Neural progenitor cell (in vitro differentiated cells): ENCODE data around the gene HMBS. TPM values are rescaled to one million over a fixed set of nuclear protein-coding genes. Genes with fewer than 3 reads are reported as not detected.
"Not testable (repeated sequence)": the region's sequence is repeated elsewhere in the genome, so short reads cannot be mapped to it uniquely, and the experiment has no call there.

Experiments
- DNase-seq: peaks from one replicate; pipeline ENCODE4 v3.0.0-alpha.2; 2016; ENCODE audit warnings: low spot score
- H2AFZ ChIP-seq: fragments of 200-600 bp; sonication (generic); replicated peaks from 2 replicates; pipeline ENCODE4 v1.6.1; 2016; ENCODE audit warnings: antibody characterized with exemption
- H3F3A ChIP-seq: fragments of 200-600 bp; sonication (generic); 2 replicates; pipeline ENCODE4 v1.6.1; 2016; ENCODE audit warnings: antibody characterized with exemption, low read depth
- H3K27ac ChIP-seq: fragments of 200-600 bp; sonication (generic); 2 replicates; pipeline ENCODE4 v1.5.1; 2016; ENCODE audit warnings: mild to moderate bottlenecking
- H3K27me3 ChIP-seq: fragments of 200-600 bp; sonication (generic); 2 replicates; pipeline ENCODE4 v1.6.1; 2016; ENCODE audit warnings: mild to moderate bottlenecking, moderate library complexity
- H3K36me3 ChIP-seq: fragments of 200-600 bp; sonication (generic); 2 replicates; pipeline ENCODE4 v1.5.1; 2016
- H3K4me1 ChIP-seq: fragments of 200-600 bp; sonication (generic); 2 replicates; pipeline ENCODE4 v1.6.1; 2016; ENCODE audit warnings: mixed run types
- H3K4me2 ChIP-seq: fragments of 200-600 bp; sonication (generic); 2 replicates; pipeline ENCODE4 v1.6.1; 2016
- H3K4me3 ChIP-seq: fragments of 200-600 bp; sonication (generic); 2 replicates; pipeline ENCODE4 v1.5.1; 2016
- H3K79me2 ChIP-seq: fragments of 200-600 bp; sonication (generic); 2 replicates; pipeline ENCODE4 v1.6.1; 2016; ENCODE audit warnings: low read depth
- H3K9ac ChIP-seq: fragments of 200-600 bp; sonication (generic); 2 replicates; pipeline ENCODE4 v1.6.1; 2016
- H3K9me3 ChIP-seq: fragments of 200-600 bp; sonication (generic); 2 replicates; pipeline ENCODE4 v1.5.1; 2016; ENCODE audit warnings: low read depth
- H4K20me1 ChIP-seq: fragments of 200-600 bp; sonication (generic); 2 replicates; pipeline ENCODE4 v1.6.1; 2016; ENCODE audit warnings: low read depth
- H3K27ac Mint-ChIP-seq: 3 replicates; pipeline ENCODE4 v1.8.0; 2021; ENCODE audit warnings: mixed read lengths
- H3K27me3 Mint-ChIP-seq: 2 replicates; pipeline ENCODE4 v1.8.0; 2022; ENCODE audit warnings: low read depth, mild to moderate bottlenecking, inconsistent platforms, moderate library complexity, mixed read lengths; ENCODE audit not compliant: insufficient read depth
- H3K36me3 Mint-ChIP-seq: 3 replicates; pipeline ENCODE4 v1.8.0; 2021; ENCODE audit warnings: mixed read lengths
- H3K4me1 Mint-ChIP-seq: 3 replicates; pipeline ENCODE4 v1.8.0; 2021; ENCODE audit warnings: mixed read lengths
- H3K4me3 Mint-ChIP-seq: 3 replicates; pipeline ENCODE4 v1.8.0; 2021; ENCODE audit warnings: mild to moderate bottlenecking, moderate library complexity, mixed read lengths
- H3K9me3 Mint-ChIP-seq: 3 replicates; pipeline ENCODE4 v1.8.0; 2020; ENCODE audit warnings: mixed read lengths
- CTCF ChIP-seq: fragments of 200-600 bp; sonication (generic); IDR thresholded peaks from 2 replicates; pipeline ENCODE4 v1.5.1; 2017; ENCODE audit warnings: antibody characterized with exemption, mild to moderate bottlenecking
- EZH2 ChIP-seq: fragments of 200-600 bp; sonication (generic); IDR thresholded peaks from 2 replicates; pipeline ENCODE4 v1.6.1; 2017; ENCODE audit warnings: antibody characterized with exemption, mild to moderate bottlenecking, moderate library complexity
- EZH2phosphoT487 ChIP-seq: fragments of 200-600 bp; sonication (generic); IDR thresholded peaks from 2 replicates; pipeline ENCODE4 v1.6.1; 2017; ENCODE audit warnings: antibody characterized with exemption
- total RNA-seq: library from RNA; depleted of rRNA; stranded (reverse); fragments of >200 nt; gene quantifications from 2 replicates; pipeline ENCODE4 v1.2.3, GENCODE V29; 2015; ENCODE audit warnings: low replicate concordance

Gene HMBS
- total RNA-seq, 1 donor from 2014 or later, result 31.1 TPM

- peaks cover 4% of the 10 kb centered on the region for H3K27me3 Mint-ChIP-seq
- H3K9me3 Mint-ChIP-seq, result no peaks in the 10 kb centered on the region
- Histone ChIP-seq H3K4me1 (peaks cover 6% of the 10 kb centered on the region), H3K27me3 (no peaks in the 10 kb centered on the region), H3K36me3 (no peaks in the 10 kb centered on the region), H3K79me2 (peaks cover 42% of the 10 kb centered on the region), H3K9me3 (no peaks in the 10 kb centered on the region), H3K4me2 (peak overlapping the region; percentile 95), H4K20me1 (peaks cover 12% of the 10 kb centered on the region), H3K9ac (peak overlapping the region; percentile 96), H3F3A (peaks cover 16% of the 10 kb centered on the region), H3K27ac (peak overlapping the region; percentile 99), H2AFZ (no peak overlapping the region), H3K4me3 (peak overlapping the region; percentile 84)
- peak overlapping the region; percentile 96 for H3K4me3 Mint-ChIP-seq
- no peak for TF ChIP-seq CTCF
- TF ChIP-seq EZH2, result no peak
- TF ChIP-seq EZH2phosphoT487, result no peak
- peak overlapping the region; percentile 23 for H3K27ac Mint-ChIP-seq
- peaks cover 30% of the 10 kb centered on the region for H3K36me3 Mint-ChIP-seq
- DNase-seq, result peak; percentile 32
- peaks cover 18% of the 10 kb centered on the region for H3K4me1 Mint-ChIP-seq
Observed at GRCh38 chr11:119055901-119056300, 28.8 kb upstream of the HMBS start.

- peak overlapping the region; percentile 53 for H2AFZ ChIP-seq
- H3K4me2 ChIP-seq, result peak overlapping the region; percentile 95
- H3K27ac Mint-ChIP-seq, result peak overlapping the region; percentile 23
- peaks cover 42% of the 10 kb centered on the region for H3K79me2 ChIP-seq
- H3K27ac ChIP-seq, result peak overlapping the region; percentile 99
- H3K27me3 Mint-ChIP-seq, result peaks cover 4% of the 10 kb centered on the region
- H3K27me3 ChIP-seq, result no peaks in the 10 kb centered on the region
- peaks cover 18% of the 10 kb centered on the region for H3K4me1 Mint-ChIP-seq
- no peaks in the 10 kb centered on the region for H3K36me3 ChIP-seq
- H3K4me3 Mint-ChIP-seq, result peak overlapping the region; percentile 96
- H3F3A ChIP-seq, result peaks cover 16% of the 10 kb centered on the region
- peak overlapping the region; percentile 84 for H3K4me3 ChIP-seq
- peaks cover 6% of the 10 kb centered on the region for H3K4me1 ChIP-seq
- DNase-seq, result peak; percentile 61
- peak overlapping the region; percentile 96 for H3K9ac ChIP-seq
- TF ChIP-seq EZH2 (no peak), CTCF (no peak), EZH2phosphoT487 (no peak)
- peaks cover 12% of the 10 kb centered on the region for H4K20me1 ChIP-seq
- no peaks in the 10 kb centered on the region for H3K9me3 ChIP-seq
- peaks cover 30% of the 10 kb centered on the region for H3K36me3 Mint-ChIP-seq
- no peaks in the 10 kb centered on the region for H3K9me3 Mint-ChIP-seq
Observed at GRCh38 chr11:119056421-119056999, 28.2 kb upstream of the HMBS start.

- peak within 1 kb of the TSS; percentile 95 for H3K4me2 ChIP-seq
- peaks cover 4% of the 10 kb centered on the region for H3K27me3 Mint-ChIP-seq
- no peaks in the 10 kb centered on the region for H3K36me3 ChIP-seq
- H3K79me2 ChIP-seq, result peaks cover 42% of the 10 kb centered on the region
- peak within 1 kb of the TSS; percentile 96 for H3K4me3 Mint-ChIP-seq
- peaks cover 12% of the 10 kb centered on the region for H4K20me1 ChIP-seq
- H3F3A ChIP-seq, result peaks cover 16% of the 10 kb centered on the region
- H3K9ac ChIP-seq, result peak within 1 kb of the TSS; percentile 96
- peak within 1 kb of the TSS; percentile 88 for H3K27ac Mint-ChIP-seq
- TF ChIP-seq EZH2 (no peak), EZH2phosphoT487 (no peak), CTCF (peak; percentile 50)
- DNase-seq, result peak; percentile 100
- no peaks in the 10 kb centered on the region for H3K9me3 Mint-ChIP-seq
- H3K9me3 ChIP-seq, result no peaks in the 10 kb centered on the region
- peaks cover 6% of the 10 kb centered on the region for H3K4me1 ChIP-seq
- no peaks in the 10 kb centered on the region for H3K27me3 ChIP-seq
- peak within 1 kb of the TSS; percentile 67 for H2AFZ ChIP-seq
- peaks cover 18% of the 10 kb centered on the region for H3K4me1 Mint-ChIP-seq
- peak within 1 kb of the TSS; percentile 99 for H3K27ac ChIP-seq
- peaks cover 27% of the 10 kb centered on the region for H3K36me3 Mint-ChIP-seq
- H3K4me3 ChIP-seq, result peak within 1 kb of the TSS; percentile 84
Observed at GRCh38 chr11:119057000-119057769, 27.5 kb upstream of the HMBS start, which contains the start of gene HYOU1. TSS of gene HYOU1 (minus strand) at chr11:119057205. CDS start at chr11:119056160, 1,045 bp downstream.

- Histone ChIP-seq H3F3A (peaks cover 16% of the 10 kb centered on the region), H4K20me1 (peaks cover 12% of the 10 kb centered on the region), H3K79me2 (peaks cover 36% of the 10 kb centered on the region)
- not testable (repeated sequence) for H3K27me3 Mint-ChIP-seq, H2AFZ ChIP-seq, DNase-seq, H3K36me3 ChIP-seq, H3K4me2 ChIP-seq, H3K27me3 ChIP-seq, H3K9me3 ChIP-seq, H3K4me1 ChIP-seq, H3K9me3 Mint-ChIP-seq, H3K27ac ChIP-seq, H3K4me3 ChIP-seq, H3K27ac Mint-ChIP-seq, H3K9ac ChIP-seq
- peaks cover 18% of the 10 kb centered on the region for H3K4me1 Mint-ChIP-seq
- H3K4me3 Mint-ChIP-seq, result peak overlapping the region; percentile 73
- H3K36me3 Mint-ChIP-seq, result peaks cover 13% of the 10 kb centered on the region
Observed at GRCh38 chr11:119059128-119059527, 25.6 kb upstream of the HMBS start.
